Caki2 (cell line): Measurements from ENCODE around the gene XPR1. TPM values are rescaled to one million over a fixed set of nuclear protein-coding genes. Genes with fewer than 3 reads are reported as not detected.
"Not testable (repeated sequence)": the region's sequence is repeated elsewhere in the genome, so short reads cannot be mapped to it uniquely, and the experiment has no call there.

ENCODE experiments used
- DNase-seq: peaks from one replicate; pipeline ENCODE4 v3.0.0-alpha.2; 2015; ENCODE audit warnings: low read depth
- in situ Hi-C: cut with HindIII; loops from 2 replicates; pipeline ENCODE4 v1.10.0; 2016; ENCODE audit warnings: low sequenced_read_pairs, low pct_unique_long_range_greater_than_20kb, mixed read lengths
- total RNA-seq: library from RNA; depleted of rRNA; stranded (reverse); fragments of >200 nt; shearing (Covaris generic); gene quantifications from 2 replicates; pipeline ENCODE4 v1.2.3, GENCODE V29; 2014; ENCODE audit warnings: low replicate concordance

XPR1 gene
- total RNA-seq, 1 experiment from 2014 or later: 14.1 TPM

- DNase-seq, in situ Hi-C loops: not testable (repeated sequence)
Measured at GRCh38 chr1:180791152-180791551, 159.3 kb downstream of the XPR1 start.

- no peak for DNase-seq
- in situ Hi-C loops: no loop called here
Measured at GRCh38 chr1:180791806-180792205, 160.0 kb downstream of the XPR1 start.

- in situ Hi-C loops: no loop called here
- no peak for DNase-seq
Measured at GRCh38 chr1:180793451-180793850, 161.6 kb downstream of the XPR1 start.

DNA sequence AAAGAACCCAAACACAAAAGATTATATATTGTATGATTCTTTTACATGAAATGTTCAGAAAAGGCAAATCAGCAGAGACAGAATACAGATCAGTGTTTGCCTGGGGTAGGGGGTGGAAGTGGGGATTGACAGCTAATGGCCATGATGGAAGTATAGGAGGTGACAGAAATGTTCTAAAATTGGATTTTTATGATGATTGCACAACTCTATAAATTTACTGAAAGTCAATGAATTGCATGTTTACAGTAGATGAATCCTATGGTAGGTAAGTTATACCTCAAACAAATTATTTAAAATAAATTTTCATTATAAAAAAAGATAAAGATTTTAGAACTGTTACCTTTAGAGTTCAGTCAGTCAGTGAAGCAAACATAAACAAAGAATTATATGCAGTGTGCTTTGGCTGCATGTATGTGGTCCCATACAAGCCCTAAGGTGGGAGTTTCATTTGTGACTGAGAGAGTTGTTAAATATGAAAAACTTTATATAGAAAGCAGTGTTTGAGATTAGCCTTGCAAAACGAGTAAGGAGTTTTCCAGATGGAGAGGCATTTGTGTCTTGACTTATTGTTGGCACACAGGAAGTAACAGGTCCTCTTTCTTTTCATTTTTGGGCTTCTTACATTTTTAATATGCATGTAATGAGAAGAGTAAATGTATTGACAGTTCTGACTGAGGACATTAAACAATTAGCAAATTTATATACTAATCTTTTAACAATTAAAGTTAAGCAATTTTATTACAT lies 165.2 kb downstream of the XPR1 start:
- no peak for DNase-seq
- in situ Hi-C loops: no loop called here

DNA sequence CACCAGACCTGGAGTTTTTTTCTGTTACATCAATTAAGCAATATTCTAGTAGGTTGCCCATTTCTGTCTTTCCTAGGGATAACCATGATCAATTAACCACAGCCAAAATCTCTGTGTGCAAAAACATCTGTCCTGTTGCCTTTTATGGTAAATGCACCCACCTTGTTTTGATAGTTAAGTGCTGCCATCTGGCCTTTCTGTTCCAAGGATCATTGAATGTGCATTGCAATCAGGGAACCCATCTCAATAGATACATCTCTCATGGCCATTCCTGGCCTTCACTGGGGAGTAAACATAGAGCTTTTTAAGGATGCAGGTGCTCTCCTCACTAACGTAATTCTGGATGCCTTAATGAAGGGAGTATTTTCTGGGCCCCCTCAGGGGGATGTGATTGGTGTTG lies 169.1 kb downstream of the XPR1 start:
- no peak for DNase-seq
- in situ Hi-C loops: no loop called here

DNA sequence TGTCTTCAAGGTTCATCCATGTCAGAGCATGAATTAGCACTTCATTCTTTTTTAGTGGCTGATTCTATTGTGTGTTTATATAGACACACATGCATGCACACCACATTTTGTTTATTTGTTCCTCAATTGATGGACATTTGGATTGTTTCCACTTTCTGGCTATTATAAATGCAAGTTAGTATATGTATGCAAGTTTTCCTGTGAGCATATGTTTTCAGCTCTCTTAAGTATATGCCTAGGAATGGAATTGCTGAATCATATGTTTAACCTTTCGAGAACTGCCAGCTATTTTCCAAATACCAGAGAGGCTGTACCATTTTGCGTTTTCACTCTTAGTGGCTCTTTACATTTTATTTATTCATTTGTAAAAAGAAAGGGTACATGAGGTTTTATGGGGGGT lies 171.0 kb downstream of the XPR1 start:
- in situ Hi-C loops: no loop called here
- no peak for DNase-seq

DNA sequence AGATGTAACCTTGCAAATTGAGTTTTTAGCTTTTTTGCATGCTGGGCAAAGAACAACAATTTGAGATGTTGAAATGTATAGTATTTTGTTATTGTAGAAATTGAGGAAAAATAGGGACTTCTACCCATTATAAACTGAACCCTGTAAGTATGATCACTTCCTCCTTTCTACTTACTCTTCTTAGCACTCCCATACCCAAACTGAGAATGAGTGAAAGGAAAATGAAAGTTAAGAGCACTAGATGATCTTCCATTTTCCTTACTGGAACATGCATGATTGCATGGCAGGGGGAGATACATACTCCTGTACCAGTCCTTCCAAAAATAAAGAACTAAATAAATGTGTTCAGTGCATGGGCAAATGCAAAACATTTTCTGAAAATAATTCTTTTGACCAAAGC lies 173.5 kb downstream of the XPR1 start:
- DNase-seq: no peak

GRCh38 chr1:180811298-180811697 lies 179.5 kb downstream of the XPR1 start:
- DNase-seq: no peak
- in situ Hi-C loops: no loop called here

More for the DNA sequence above, 173.5 kb downstream of the XPR1 start:
- in situ Hi-C loops: no loop called here

GRCh38 chr1:180811886-180812285 lies 180.1 kb downstream of the XPR1 start:
- in situ Hi-C loops: no loop called here
- no peak for DNase-seq

GRCh38 chr1:180814258-180814657 lies 182.4 kb downstream of the XPR1 start:
- in situ Hi-C loops: no loop called here
- no peak for DNase-seq

DNA sequence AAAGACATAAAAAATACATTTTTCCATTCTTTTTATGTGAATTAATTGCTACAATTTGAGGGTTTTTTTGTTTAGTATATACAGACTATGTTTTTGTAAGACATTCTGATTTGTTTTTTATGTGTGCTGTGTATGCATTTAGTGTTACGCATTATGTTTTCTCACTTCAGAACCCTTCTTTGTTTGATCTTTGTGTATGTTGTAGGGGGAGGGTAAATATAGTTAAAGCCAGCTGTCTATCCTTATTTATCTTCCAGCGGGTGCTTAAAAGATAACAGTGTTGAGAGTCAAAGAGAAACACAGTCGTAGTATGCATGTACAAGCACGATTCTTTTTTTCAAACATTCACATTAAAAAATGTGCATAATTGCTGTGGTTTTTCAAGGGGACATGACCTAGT lies 183.4 kb downstream of the XPR1 start:
- in situ Hi-C loops: no loop called here

GRCh38 chr1:180816132-180816531 lies 184.3 kb downstream of the XPR1 start:
- DNase-seq: no peak
- in situ Hi-C loops: no loop called here

More for the DNA sequence above, 183.4 kb downstream of the XPR1 start:
- no peak for DNase-seq

GRCh38 chr1:180821970-180822369 lies 190.1 kb downstream of the XPR1 start:
- in situ Hi-C loops: no loop called here
- DNase-seq: no peak

- in situ Hi-C loops, DNase-seq: not testable (repeated sequence)
Measured at GRCh38 chr1:180831507-180831906, 199.7 kb downstream of the XPR1 start.

DNA sequence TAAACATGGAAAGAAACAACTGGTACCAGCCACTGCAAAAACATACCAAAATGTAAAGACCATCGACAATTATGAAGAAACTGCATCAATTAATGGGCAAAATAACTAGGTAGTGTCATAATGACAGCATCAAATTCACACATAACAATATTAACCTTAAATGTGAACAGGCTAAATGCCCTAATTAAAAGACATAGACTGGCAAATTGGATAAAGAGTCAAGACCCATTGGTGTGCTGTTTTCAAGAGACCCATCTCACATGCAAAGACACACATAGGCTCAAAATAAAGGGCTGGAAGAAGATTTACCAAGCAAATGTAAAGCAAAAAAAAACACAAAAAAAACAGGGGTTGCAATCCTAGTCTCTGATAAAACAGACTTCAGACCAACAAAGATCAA lies 201.4 kb downstream of the XPR1 start:
- in situ Hi-C loops, DNase-seq: not testable (repeated sequence)

- in situ Hi-C loops: no loop called here
- DNase-seq: no peak
Measured at GRCh38 chr1:180836449-180836848, 204.6 kb downstream of the XPR1 start.

DNA sequence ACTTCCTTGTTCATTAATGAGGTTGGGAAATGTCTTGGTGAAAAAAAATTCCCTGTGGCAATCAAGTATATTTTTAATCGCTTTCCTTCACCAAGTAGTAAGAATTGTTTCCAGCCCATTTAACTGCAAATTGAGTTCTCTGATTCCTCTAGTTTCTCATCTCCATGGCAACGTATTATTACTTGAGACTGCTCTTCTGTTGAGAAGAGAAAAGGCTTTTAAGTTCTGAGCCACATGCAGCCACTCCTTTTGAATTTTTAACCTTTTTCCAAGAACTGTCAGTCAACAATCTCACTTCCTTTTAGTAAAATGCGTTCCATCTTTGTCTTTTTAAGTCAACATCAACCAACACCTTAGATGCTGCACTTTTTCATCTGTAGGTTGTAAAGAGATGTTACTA lies 205.2 kb downstream of the XPR1 start:
- in situ Hi-C loops: no loop called here

DNA sequence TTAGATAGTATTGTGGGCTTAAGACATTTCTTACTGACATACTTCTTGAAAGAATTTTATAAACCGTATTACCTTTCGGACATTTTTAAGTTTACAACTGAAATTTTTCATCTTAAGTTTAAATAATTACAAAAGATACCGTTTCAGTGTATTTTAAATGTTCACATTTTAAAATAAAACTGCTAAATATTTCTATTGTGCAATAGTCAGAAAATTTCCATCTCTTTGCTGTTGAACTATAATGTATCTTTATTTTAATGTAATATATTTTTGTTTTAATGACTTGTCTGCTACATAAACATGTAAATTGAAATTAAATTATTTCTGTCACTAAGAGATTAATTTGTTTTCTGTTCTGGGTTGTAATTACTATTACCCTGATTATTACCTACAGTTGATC lies 206.7 kb downstream of the XPR1 start:
- in situ Hi-C loops: no loop called here
- DNase-seq: no peak

More for the DNA sequence above, 205.2 kb downstream of the XPR1 start:
- DNase-seq: no peak

DNA sequence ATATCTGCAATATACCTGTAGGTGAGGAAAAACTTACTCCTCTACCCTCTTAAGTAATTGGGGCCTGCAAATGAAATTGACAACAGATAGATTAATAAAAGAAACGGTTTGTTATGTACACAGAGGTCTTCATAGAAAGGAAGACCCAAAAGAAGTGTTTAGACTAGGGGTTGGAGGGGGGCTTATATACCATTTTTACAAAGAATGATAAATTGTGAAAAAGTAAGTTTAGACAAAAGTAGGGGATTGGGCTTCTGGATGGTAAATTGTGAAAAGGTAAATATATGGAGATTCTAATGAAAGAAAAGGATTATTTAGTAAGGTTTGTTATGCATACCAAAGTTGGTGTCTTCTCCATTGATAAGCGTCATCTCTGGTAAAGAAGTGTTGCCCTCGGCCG lies 207.7 kb downstream of the XPR1 start:
- DNase-seq: no peak
- in situ Hi-C loops: no loop called here

GRCh38 chr1:180841415-180841814 lies 209.6 kb downstream of the XPR1 start:
- in situ Hi-C loops: no loop called here

More at GRCh38 chr1:180841415-180841814, 209.6 kb downstream of the XPR1 start:
- DNase-seq: no peak
